ENCODE results near the gene SFTPD.

DNA sequence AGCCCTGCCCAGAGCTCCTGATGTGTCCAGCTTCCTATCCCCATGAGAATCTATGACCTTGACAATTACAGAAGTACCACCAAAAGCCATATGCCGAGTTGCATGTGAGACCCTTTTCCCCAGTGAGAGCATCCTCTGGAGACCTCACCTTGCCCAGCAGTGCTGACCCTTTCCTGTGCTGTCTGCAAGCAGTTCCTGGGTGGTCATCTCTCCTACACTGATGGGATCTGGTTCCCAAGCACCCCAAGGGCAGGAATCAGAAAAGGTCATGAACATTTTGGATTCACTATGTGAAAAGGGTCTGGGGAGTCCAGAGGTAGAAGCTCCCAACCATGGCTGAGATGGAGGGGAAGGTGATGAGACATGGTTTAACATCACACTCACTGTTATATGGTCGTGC is 18.2 kb downstream of the SFTPD start:
- no peak for TF ChIP-seq CTCF (IDR thresholded peaks at IDR 0.05)
- no peak for TF ChIP-seq POLR2AphosphoS5 (IDR thresholded peaks at IDR 0.05)
